Occipital lobe (tissue), 2 donors: Measurements from ENCODE around the gene PRSS50. TPM values are rescaled to one million over a fixed set of nuclear protein-coding genes. Genes with fewer than 3 reads are reported as not detected.

ENCODE experiments used
- DNase-seq: peaks from one replicate; lab custom pipeline; 2025; lab: John Stamatoyannopoulos, UW
- total RNA-seq: library from RNA; depleted of rRNA; stranded (reverse); fragments of >200 nt; gene quantifications from one replicate; pipeline ENCODE4 v1.2.3, GENCODE V29; 2014

The PRSS50 gene
- total RNA-seq, 1 donor from 2014 or later, result 0.31 TPM

GRCh38 chr3:46671541-46672348 lies 45.9 kb downstream of the PRSS50 start:
- no peak for DNase-seq

DNA sequence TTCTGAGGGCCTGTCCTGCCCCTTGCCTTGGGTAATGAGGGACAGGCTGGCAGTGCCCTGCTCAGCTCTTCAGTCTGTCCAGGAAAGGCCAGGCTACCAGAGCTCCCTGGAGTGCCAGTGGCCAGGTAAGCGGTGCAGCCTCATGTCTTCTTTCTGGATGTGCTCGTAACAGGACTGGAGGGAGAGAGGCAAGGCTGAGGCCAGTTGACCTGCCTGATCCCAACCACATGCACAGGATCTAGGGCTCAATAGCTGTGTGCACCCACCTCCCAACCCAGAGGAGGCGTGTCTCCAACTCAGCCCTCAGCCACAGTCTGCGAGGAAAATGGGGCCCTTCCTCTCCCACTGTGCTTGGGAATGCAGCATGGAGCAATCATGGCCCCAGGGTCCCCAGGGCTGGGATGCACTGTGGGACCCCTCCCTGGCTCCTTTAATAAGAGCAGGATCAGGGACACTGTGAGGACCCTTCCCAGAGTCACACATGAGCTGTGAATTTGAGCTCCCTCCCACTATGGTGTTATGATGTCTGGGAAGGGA lies 46.7 kb downstream of the PRSS50 start:
- DNase-seq, result no peak

DNA sequence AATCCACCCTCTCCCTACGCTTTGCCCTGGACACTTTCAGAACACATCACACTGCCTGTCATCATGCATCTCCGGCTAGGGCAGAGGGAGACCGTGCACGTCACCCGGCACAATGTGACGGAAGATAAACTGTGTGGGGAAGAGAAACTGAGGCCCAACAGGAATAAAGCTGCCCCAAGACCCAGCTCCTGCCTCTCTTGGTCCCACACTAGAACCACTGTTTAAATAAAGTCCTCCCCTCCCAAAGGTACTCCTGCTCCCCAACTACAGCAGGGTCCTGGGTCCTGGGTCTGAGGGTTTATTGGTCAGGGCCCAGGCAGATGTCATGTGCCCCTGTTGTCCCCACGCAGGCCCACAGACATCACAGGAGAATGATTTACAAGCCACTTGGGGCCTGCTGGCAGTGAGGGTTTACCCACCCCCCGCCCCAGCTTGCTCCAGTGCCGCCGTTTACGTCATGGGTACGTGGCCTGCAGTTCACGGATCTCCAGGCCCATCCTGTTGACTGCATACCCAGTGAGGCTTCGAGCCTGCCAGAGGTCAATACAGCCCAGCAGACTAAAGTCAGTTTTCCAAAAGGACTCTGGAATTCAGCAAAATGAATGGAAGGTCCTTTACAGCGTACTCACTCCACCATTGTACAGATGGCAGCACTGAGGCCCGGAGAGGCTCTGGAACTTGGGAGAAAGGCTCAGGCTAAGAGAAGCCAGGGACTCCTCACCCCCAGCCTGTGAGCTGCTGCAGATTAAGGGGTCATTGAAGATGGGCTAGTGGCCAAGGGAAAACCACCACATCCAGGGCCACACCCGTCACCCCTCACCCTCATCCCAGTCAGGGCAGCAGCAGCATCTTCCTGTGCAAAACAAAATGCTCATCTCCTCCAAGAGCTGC lies 47.4 kb downstream of the PRSS50 start:
- DNase-seq, result no peak

GRCh38 chr3:46669191-46669999 lies 48.3 kb downstream of the PRSS50 start:
- DNase-seq, result no peak

- DNase-seq, result no peak
Measured at GRCh38 chr3:46668591-46668990, 49.1 kb downstream of the PRSS50 start.

DNA sequence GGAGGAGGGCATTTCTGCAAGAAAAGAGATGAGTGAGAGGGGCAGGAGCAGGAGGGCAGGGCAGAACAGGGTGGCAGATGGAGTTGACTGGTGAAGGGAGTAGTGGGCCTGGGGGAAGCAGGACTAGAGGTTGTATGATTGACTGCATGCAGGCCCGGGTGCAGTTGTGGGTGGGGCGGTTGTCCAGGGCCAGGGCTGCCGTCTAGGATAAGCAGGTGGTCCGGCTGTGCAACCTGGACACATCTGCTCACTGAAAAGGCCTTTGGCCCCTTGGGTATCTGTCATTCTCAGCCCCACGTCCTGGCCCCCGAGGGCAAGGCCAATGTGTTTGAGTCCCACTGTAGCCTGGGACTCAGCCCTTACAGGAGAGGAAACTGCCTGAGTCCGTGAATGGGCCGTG lies 49.6 kb downstream of the PRSS50 start:
- no peak for DNase-seq

GRCh38 chr3:46667657-46668056 lies 50.0 kb downstream of the PRSS50 start:
- no peak for DNase-seq

- DNase-seq, result no peak
Measured at GRCh38 chr3:46667061-46667621, 50.5 kb downstream of the PRSS50 start.

DNA sequence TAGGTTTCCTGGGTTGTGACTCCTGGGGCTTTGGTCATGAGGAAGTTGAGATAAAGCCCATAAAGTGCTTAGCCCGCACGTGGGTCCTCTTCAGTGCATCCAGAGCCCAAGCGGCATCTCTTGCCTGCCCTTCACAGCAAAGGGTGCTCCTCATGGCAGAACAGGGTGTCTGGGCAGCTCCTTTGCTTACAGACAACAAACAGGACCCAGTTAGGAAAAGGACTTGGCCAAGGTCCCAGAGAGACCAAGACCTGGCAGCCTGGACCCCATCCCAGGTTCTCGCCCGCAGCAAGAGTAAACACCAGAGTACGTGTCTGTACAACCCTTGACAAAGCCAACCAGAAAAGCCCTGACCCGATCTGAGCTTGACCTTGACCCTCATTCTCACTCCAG lies 51.2 kb downstream of the PRSS50 start:
- no peak for DNase-seq

GRCh38 chr3:46665763-46666452 lies 51.8 kb downstream of the PRSS50 start:
- DNase-seq, result no peak

- DNase-seq, result peak; percentile 53
Measured at GRCh38 chr3:46664971-46665762, 52.5 kb downstream of the PRSS50 start.

DNA sequence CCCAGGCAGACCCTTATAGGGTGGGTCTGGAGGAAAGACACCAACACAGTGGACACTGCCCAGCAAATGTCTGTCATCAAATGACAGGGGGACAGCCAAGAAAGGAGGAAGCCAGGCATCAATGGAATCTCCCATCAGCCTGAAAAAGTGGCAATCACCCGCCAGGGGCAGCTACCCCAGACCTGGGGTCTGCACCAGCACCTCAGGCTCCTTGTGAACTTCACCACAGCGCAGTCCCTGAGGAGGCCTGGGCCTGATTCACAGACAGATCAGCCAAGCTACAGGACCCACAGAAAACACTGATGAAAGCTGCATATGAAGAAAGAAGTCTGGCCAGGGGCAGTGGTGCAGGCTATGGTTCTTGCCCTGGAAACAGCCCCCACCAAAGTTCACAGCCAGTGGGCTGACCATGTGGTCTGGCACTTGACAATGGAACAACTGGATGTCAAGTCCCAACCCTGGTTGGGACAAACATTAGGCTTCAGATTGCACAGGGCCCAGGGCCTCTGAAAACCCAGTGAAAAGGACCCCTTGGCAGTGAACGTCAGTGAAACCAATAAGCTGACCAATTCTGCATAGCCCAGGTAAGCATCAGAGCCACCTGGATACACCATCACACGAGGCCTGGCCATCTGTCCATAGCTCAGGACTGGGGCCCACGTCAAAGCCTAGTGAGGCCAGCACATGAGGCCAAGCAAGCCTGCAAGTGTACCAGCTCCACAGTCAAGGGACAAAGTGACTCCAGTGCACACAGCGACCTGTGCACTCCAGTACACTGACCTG lies 53.3 kb downstream of the PRSS50 start:
- DNase-seq, result no peak

DNA sequence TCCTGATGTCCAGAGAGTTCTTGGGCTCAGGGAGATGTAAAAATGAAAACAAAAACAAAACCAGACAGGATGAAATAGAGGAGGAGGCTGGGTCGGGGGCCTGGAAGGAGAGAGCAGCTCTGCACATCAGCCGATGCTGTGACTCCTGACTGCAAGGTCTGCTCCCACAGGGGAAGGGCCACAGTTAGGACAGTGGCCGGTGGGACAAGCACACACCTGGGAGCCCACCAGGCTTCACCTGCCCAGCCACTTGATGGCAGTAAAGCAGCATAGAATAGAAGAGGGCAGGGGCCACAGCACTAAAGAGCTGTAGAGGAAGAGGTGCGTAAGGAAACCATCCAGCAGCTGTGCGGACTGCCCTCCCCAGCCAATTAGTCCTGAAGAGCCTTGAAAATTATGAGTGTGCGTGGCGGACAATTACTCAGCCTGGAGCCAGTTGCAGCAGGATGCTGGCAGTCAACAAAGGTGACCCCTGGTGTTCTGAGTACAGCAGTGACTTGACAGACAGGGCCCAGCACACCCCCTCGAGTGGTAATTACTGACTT lies 54.0 kb downstream of the PRSS50 start:
- no peak for DNase-seq

DNA sequence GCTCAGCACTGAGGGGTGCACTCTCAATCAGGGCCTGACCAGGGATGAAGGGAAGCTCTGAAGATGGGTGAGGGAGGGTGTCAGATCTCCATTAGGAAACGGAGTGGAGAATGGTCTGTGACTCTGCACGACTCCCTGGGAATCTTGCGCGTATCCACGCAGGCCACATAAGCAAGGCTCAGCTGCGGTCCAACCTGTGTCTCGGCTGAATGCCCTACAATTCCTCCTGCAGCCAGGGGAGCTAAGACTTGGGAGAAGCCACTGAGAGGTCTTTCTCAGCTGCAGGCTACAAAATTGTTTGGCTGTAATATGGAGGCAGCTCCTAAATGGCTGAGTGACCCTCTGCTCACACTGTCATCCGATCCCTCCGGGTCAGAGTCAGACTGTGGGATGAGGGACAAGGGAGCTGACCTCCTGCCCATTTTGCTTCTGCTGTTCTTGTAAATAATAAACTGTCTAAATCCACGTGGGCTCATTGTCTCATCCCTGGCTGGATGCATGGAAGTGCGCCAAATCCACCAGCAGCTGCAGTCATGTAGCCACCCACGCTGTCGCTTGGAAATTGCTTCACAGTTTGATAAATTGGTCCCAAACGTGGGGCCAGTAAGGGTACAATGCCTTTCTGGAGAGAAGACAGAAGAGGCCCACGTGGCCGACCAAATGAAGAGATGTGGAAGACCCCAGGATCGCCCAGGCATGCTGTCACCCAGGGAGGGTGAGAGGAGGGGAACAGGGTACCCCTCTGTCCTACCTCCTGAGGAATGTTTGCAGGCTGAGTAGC lies 54.7 kb downstream of the PRSS50 start:
- peak; percentile 81 for DNase-seq
